SK-N-SH treated with all-trans-retinoic acid at 6 μM for 48 hours (cell line): ENCODE measurements around the gene CCDC181.
A peak's percentile ranks its signal among the peaks of the same experiment; 100 is the strongest.

Experiments used
- ATAC-seq: fragments of 200-7000 bp; cut with Tn5 transposase; 3 replicates; pipeline ENCODE4 v1.9.1; 2020; ENCODE audit warnings: mild to moderate bottlenecking, moderate library complexity
- ARNTL ChIP-seq: fragments of 450-650 bp; formaldehyde crosslinking; IDR thresholded peaks from 2 replicates; pipeline ENCODE4 v1.5.0; 2020; ENCODE audit warnings: low read depth, mild to moderate bottlenecking, moderate library complexity, borderline replicate concordance
- BACH2 ChIP-seq: fragments of 250-450 bp; sonication (Bioruptor Pico); IDR thresholded peaks from 2 replicates; pipeline ENCODE4 v1.9.0; 2021; ENCODE audit warnings: mild to moderate bottlenecking, borderline replicate concordance
- CREB5 ChIP-seq: fragments of 250-450 bp; sonication (Bioruptor Pico); IDR thresholded peaks from 2 replicates; pipeline ENCODE4 v1.5.1; 2020; ENCODE audit warnings: low read depth, mild to moderate bottlenecking, moderate library complexity
- CSDC2 ChIP-seq: fragments of 250-450 bp; sonication (Bioruptor Pico); IDR thresholded peaks from 2 replicates; pipeline ENCODE4 v1.5.0; 2020; ENCODE audit warnings: mild to moderate bottlenecking, moderate library complexity
- CSRNP3 ChIP-seq: fragments of 250-450 bp; sonication (Bioruptor Pico); IDR thresholded peaks from 2 replicates; pipeline ENCODE4 v1.5.1; 2021; ENCODE audit warnings: mild to moderate bottlenecking, moderate library complexity
- ESRRG ChIP-seq: fragments of 250-450 bp; sonication (Bioruptor Pico); IDR thresholded peaks from 2 replicates; pipeline ENCODE4 v1.6.1; 2021; ENCODE audit warnings: mild to moderate bottlenecking
- GLIS3 ChIP-seq: fragments of 250-450 bp; sonication (Bioruptor Pico); IDR thresholded peaks from 2 replicates; pipeline ENCODE4 v1.5.0; 2020; ENCODE audit warnings: mild to moderate bottlenecking, moderate library complexity
- PATZ1 ChIP-seq: fragments of 250-450 bp; sonication (Bioruptor Pico); IDR thresholded peaks from 2 replicates; pipeline ENCODE4 v1.8.0; 2020; ENCODE audit warnings: mild to moderate bottlenecking, moderate library complexity, borderline replicate concordance
- POU6F1 ChIP-seq: fragments of 250-450 bp; sonication (Bioruptor Pico); IDR thresholded peaks from 2 replicates; pipeline ENCODE4 v1.8.0; 2021; ENCODE audit warnings: low read depth, mild to moderate bottlenecking, moderate library complexity, borderline replicate concordance
- PPARA ChIP-seq: fragments of 250-450 bp; sonication (Bioruptor Pico); IDR thresholded peaks from 2 replicates; pipeline ENCODE4 v1.5.0; 2020; ENCODE audit warnings: mild to moderate bottlenecking, borderline replicate concordance
- RARB ChIP-seq: fragments of 250-450 bp; sonication (Bioruptor Pico); IDR thresholded peaks from 2 replicates; pipeline ENCODE4 v1.8.0; 2021; ENCODE audit warnings: mild to moderate bottlenecking, moderate library complexity
- SNAI2 ChIP-seq: fragments of 250-450 bp; sonication (Bioruptor Pico); IDR thresholded peaks from 2 replicates; pipeline ENCODE4 v1.5.0; 2020; ENCODE audit warnings: mild to moderate bottlenecking, moderate library complexity
- TCF4 ChIP-seq: fragments of 250-450 bp; sonication (Bioruptor Pico); IDR thresholded peaks from 2 replicates; pipeline ENCODE4 v1.8.0; 2021; ENCODE audit warnings: mild to moderate bottlenecking, moderate library complexity, borderline replicate concordance
- TOX ChIP-seq: fragments of 250-450 bp; sonication (Bioruptor Pico); IDR thresholded peaks from 2 replicates; pipeline ENCODE4 v1.8.0; 2021; ENCODE audit warnings: mild to moderate bottlenecking, moderate library complexity, borderline replicate concordance
- TSHZ2 ChIP-seq: fragments of 250-450 bp; sonication (Bioruptor Pico); IDR thresholded peaks from 2 replicates; pipeline ENCODE4 v1.5.0; 2020; ENCODE audit warnings: mild to moderate bottlenecking, moderate library complexity
- ZFP3 ChIP-seq: fragments of 250-450 bp; sonication (Bioruptor Pico); IDR thresholded peaks from 2 replicates; pipeline ENCODE4 v1.5.0; 2020; ENCODE audit warnings: mild to moderate bottlenecking, moderate library complexity
- ZFP30 ChIP-seq: fragments of 450-650 bp; formaldehyde crosslinking; IDR thresholded peaks from 2 replicates; pipeline ENCODE4 v1.5.0; 2022; ENCODE audit warnings: mild to moderate bottlenecking, moderate library complexity
- ZNF565 ChIP-seq: fragments of 450-650 bp; formaldehyde crosslinking; conservative IDR thresholded peaks from 2 replicates; pipeline ENCODE4 v1.5.0; 2020; ENCODE audit warnings: low read depth, mild to moderate bottlenecking, moderate library complexity
- ZNF70 ChIP-seq: fragments of 450-650 bp; formaldehyde crosslinking; IDR thresholded peaks from 2 replicates; pipeline ENCODE4 v1.5.0; 2020; ENCODE audit warnings: mild to moderate bottlenecking, moderate library complexity
- ZNF8 ChIP-seq: fragments of 450-650 bp; formaldehyde crosslinking; IDR thresholded peaks from 2 replicates; pipeline ENCODE4 v1.5.0; 2020; ENCODE audit warnings: mild to moderate bottlenecking, moderate library complexity

Gene CCDC181

GRCh38 chr1:169427081-169427641 is at the start of gene CCDC181:
TSS of gene CCDC181 (minus strand) at chr1:169427474. CDS start at chr1:169424927, 2,547 bp downstream.
- no peak for TF ChIP-seq CSRNP3 (CRISPR knock-in tag)
- no peak for TF ChIP-seq PPARA (CRISPR knock-in tag)
- TF ChIP-seq CSDC2 (CRISPR knock-in tag), result no peak
- no peak for TF ChIP-seq TSHZ2 (CRISPR knock-in tag)
- no peak for TF ChIP-seq ZNF70 (CRISPR knock-in tag)
- no peak for TF ChIP-seq ZNF565 (CRISPR knock-in tag)
- no peak for TF ChIP-seq ZFP30 (CRISPR knock-in tag)
- no peak for TF ChIP-seq ESRRG (CRISPR knock-in tag)
- no peak for TF ChIP-seq CREB5 (CRISPR knock-in tag)
- TF ChIP-seq RARB (CRISPR knock-in tag), result no peak
- TF ChIP-seq POU6F1 (CRISPR knock-in tag), result no peak
- no peak for TF ChIP-seq BACH2
- no peak for TF ChIP-seq ZFP3 (CRISPR knock-in tag)
- no peak for TF ChIP-seq ARNTL
- peak; percentile 99 for ATAC-seq

- ATAC-seq, result no peak
- no peak for TF ChIP-seq BACH2
- no peak for TF ChIP-seq CREB5 (CRISPR knock-in tag)
- TF ChIP-seq POU6F1 (CRISPR knock-in tag), result no peak
- TF ChIP-seq RARB (CRISPR knock-in tag), result no peak
- TF ChIP-seq ZNF70 (CRISPR knock-in tag), result no peak
- TF ChIP-seq SNAI2 (CRISPR knock-in tag), result no peak
- no peak for TF ChIP-seq CSRNP3 (CRISPR knock-in tag)
- TF ChIP-seq GLIS3 (CRISPR knock-in tag), result no peak
- TF ChIP-seq PATZ1 (CRISPR knock-in tag), result no peak
- TF ChIP-seq ZFP30 (CRISPR knock-in tag), result no peak
- TF ChIP-seq TOX (CRISPR knock-in tag), result no peak
- no peak for TF ChIP-seq ESRRG (CRISPR knock-in tag)
- no peak for TF ChIP-seq PPARA (CRISPR knock-in tag)
- TF ChIP-seq ZNF8 (CRISPR knock-in tag), result no peak
- TF ChIP-seq TCF4 (CRISPR knock-in tag), result no peak
- TF ChIP-seq ZNF565 (CRISPR knock-in tag), result no peak
Measured at GRCh38 chr1:169475806-169476387, 48.6 kb upstream of the CCDC181 start.
